GM21423 (cell line): Measurements from ENCODE around the gene ANTKMT.

Experiments used
- ATAC-seq: cut with Tn5 transposase; IDR thresholded peaks from one replicate; pipeline ENCODE4 v1.9.1; 2021; ENCODE audit warnings: mild to moderate bottlenecking, moderate library complexity; ENCODE audit not compliant: unreplicated experiment

ANTKMT gene

GRCh38 chr16:726188-726437 lies 5.2 kb downstream of the ANTKMT start:
- ATAC-seq, result no peak

DNA sequence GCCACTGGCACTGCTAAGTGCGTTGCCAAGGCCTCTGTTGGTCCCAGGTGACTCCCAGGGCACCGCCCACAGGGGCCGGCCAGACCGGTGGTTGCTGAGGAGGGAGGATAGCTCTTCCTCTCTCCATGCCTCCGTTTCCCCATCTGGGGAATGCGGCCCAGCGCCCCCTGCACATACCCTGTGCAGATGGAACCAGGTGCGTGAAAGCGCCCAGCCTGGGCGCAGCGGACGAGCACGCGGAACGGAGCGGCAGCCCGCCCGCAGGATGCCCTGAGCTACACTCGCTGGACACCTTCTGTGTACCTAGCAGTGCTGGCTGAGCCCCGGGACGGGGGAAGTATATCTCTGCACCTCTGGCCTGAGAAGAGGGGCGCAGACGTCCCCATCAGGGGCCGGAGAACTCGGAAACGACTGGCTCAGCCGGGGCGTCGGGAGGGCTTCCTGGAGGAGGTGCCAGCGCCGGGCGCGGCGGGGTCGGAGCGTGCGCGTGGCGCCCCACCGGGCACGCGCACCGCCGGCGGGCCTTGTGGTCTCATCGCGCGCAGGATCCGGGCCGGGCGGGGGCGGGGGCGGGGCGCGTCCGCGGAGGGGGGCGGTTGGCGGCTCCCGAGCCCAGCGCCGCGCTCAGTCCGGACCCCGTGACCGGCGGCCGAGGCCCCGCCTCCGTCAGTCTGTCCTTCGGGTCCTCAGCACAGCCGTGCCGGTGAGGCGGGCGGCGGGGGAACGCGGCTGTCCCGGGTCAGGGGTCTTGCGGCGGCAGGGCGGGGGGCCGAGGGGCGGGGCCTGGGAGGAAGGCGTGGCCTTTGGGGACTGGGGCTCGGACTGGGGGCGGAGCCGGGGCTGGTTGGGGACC lies 5.7 kb downstream of the ANTKMT start, which contains the start of the genes CCDC78 and HAGHL:
Gene CCDC78, minus strand, starts transcription at position 6 of the 853 bp plus-strand sequence. CDS start 76 bp downstream, outside the sequence.
Gene HAGHL, plus strand, starts transcription at position 669 of the 853 bp plus-strand sequence. CDS start 404 bp downstream, outside the sequence.
- no peak for ATAC-seq

DNA sequence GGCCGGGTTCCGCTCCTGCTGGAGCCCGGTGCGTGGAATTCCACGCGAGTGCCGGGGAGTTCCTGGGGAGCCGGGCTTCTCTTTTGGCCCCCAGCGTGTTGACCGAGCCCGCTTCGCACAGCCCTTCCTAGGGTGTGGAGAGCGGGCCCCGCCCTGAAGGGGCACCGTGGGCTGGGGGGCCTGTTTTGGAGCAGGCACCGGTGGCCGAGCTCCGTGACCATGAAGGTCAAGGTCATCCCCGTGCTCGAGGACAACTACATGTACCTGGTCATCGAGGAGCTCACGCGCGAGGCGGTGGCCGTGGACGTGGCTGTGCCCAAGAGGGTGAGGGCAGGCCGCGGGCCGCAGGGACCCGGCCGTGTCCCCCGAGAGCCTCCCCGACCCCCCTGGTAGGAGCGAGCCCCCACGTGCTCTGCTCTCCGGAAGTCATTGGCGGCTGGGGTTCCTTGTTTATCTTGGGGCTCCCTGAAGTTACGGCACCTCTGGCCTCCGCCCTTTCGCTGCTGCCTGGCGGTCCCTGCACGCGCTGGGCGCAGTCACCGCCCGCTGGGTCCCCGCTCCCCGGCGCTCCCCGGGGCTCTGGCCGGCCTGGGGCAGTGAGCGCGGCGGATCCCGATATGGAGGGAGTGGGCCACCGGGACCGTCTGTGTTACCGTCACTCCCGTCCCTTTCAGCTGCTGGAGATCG lies 6.5 kb downstream of the ANTKMT start:
- no peak for ATAC-seq

- ATAC-seq, result peak; percentile 39
Observed at GRCh38 chr16:728131-728889, 7.4 kb downstream of the ANTKMT start.

GRCh38 chr16:728890-729744 lies 8.2 kb downstream of the ANTKMT start:
- no peak for ATAC-seq

GRCh38 chr16:729768-730665 lies 9.1 kb downstream of the ANTKMT start:
- no peak for ATAC-seq

- no peak for ATAC-seq
Observed at GRCh38 chr16:730666-731509, 9.9 kb downstream of the ANTKMT start.

DNA sequence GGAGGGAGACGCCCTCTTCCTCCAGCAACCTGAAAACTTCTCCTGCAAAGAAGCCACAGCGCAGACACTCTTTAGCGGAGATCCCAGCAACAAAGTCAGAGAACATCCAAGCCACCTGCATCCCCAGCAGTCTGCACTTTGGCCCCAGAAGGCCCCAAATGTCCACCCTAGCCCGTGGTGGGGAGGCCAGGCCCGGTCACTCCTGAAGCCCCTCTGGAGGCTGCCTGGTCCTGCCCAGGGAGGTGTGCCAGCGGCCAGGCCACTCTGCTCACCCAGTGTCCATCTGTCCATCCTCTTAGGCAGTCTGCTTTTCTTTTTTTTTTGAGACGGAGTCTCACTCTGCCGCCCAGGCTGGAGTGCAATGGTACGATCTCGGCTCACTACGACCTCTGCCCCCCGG lies 11.4 kb downstream of the ANTKMT start:
- no peak for ATAC-seq

- ATAC-seq, result no peak
Observed at GRCh38 chr16:732936-733335, 12.0 kb downstream of the ANTKMT start.

GRCh38 chr16:733382-734207 lies 12.6 kb downstream of the ANTKMT start:
- no peak for ATAC-seq

GRCh38 chr16:734208-734980 lies 13.4 kb downstream of the ANTKMT start:
- no peak for ATAC-seq

- no peak for ATAC-seq
Observed at GRCh38 chr16:734981-735881, 14.3 kb downstream of the ANTKMT start.

GRCh38 chr16:735982-736453 lies 15.1 kb downstream of the ANTKMT start:
- no peak for ATAC-seq

DNA sequence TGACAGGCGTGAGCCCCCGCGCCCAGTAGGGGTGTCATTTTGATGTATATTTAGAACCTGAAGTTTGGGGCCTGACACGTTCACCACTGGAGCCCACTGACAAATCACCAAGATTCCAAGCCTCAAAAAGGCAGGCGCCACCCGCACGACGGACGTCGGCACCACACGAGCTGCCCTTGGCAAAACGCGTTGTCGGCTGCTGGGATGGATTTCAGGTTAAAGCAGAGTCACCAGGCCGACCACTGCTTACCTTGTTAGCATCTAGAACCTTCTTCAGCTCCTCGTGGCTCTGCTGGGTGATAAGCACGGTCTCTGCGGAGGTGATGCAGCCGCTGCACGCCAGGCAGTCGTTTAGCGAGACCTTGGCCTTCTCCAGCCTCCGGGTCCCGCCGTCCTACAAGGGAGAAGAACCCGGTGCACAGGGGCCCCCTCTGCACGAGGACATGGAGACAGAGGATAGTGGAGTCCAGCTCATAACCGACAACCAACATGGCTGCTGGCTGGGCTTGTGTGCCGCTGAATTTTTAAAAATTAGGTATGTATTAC lies 16.1 kb downstream of the ANTKMT start:
- no peak for ATAC-seq

GRCh38 chr16:739560-740458 lies 18.9 kb downstream of the ANTKMT start:
- no peak for ATAC-seq
